K562 (cell line): ENCODE data around the gene STT3B. TPM values are rescaled to one million over a fixed set of nuclear protein-coding genes. Genes with fewer than 3 reads are reported as not detected.

ENCODE experiments used
- ATAC-seq: fragments of 200-7000 bp; cut with Tn5 transposase; 3 replicates; pipeline ENCODE4 v1.9.1; 2020; ENCODE audit warnings: moderate library complexity
- BruUV-seq: library from RNA; stranded (reverse); fragments of 400-500 nt; replicated peaks from 2 replicates; lab custom pipeline; 2021; lab: Mats Ljungman, UMichigan
- CTCF ChIA-PET: fragments of 300-600 bp; formaldehyde crosslinking; extraction: SDS; loops from one replicate; lab custom pipeline; 2021; ENCODE audit warnings: low intra/inter-chr PET ratio; lab: Yijun Ruan, JAX
- POLR2A ChIA-PET: fragments of 300-600, 350-650 bp; sonication (Branson Sonifier 250); formaldehyde crosslinking; extraction: SDS; loops from one replicate; lab custom pipeline; 2021; ENCODE audit warnings: antibody characterized with exemption, inconsistent platforms; lab: Yijun Ruan, JAX
- DNase-seq, 4 experiments: peaks; one replicate each; pipeline versions ENCODE4 v3.0.0 to v3.0.0-alpha.2; 2011 to 2018; ENCODE audit warnings: low spot score in 3 of 4, mixed read lengths in 3 of 4; ENCODE audit errors: extremely low read depth in 1 of 4
- FAIRE-seq: peaks from 2 replicates; lab custom pipeline; 2011; peaks lifted over from hg19 to GRCh38; lab: Jason Lieb, UNC
- H2AFZ ChIP-seq: 2 replicates; pipeline ENCODE4 v1.6.0; 2011; ENCODE audit warnings: low read depth, low read length, control low read depth, inconsistent platforms
- H3K27ac ChIP-seq: fragments of 200-600 bp; 3 replicates; pipeline ENCODE4 v1.8.0; 2011; ENCODE audit warnings: low read depth, mild to moderate bottlenecking, control low read depth, inconsistent platforms, low read length, moderate library complexity, mixed read lengths; ENCODE audit errors: extremely low read depth
- H3K27me3 ChIP-seq, 2 experiments: fragments of 300-600 bp in 1 of 2; 2 replicates in 1 of 2; 3 replicates in 1 of 2; pipeline versions ENCODE4 v1.6.0 to v1.8.0; 2011; ENCODE audit warnings: inconsistent platforms in 2 of 2, low read length in 2 of 2, mild to moderate bottlenecking in 1 of 2, mixed read lengths in 1 of 2, moderate library complexity in 1 of 2; ENCODE audit not compliant: control insufficient read depth in 2 of 2, insufficient read depth in 2 of 2
- H3K36me3 ChIP-seq: fragments of 300-600 bp; 3 replicates; pipeline ENCODE4 v1.8.0; 2011; ENCODE audit warnings: mild to moderate bottlenecking, low read length, inconsistent platforms; ENCODE audit not compliant: control insufficient read depth, insufficient read depth
- H3K4me1 ChIP-seq, 2 experiments: fragments of 200-600 bp in 1 of 2; replicated peaks in 1 of 2; 2 replicates in 1 of 2; 3 replicates in 1 of 2; pipeline versions ENCODE4 v1.5.1 to v1.8.0; 2011; ENCODE audit warnings: inconsistent platforms in 2 of 2, low read length in 2 of 2, mild to moderate bottlenecking in 1 of 2, mixed read lengths in 1 of 2, moderate library complexity in 1 of 2; ENCODE audit not compliant: control insufficient read depth in 2 of 2, insufficient read depth in 2 of 2
- H3K4me2 ChIP-seq: 2 replicates; pipeline ENCODE4 v1.6.1; 2011; ENCODE audit warnings: low read length, control low read depth, inconsistent platforms, mixed read lengths; ENCODE audit not compliant: insufficient read depth
- H3K4me3 ChIP-seq: fragments of 200-600 bp; sonication (generic), shearing (Covaris generic); 2 replicates; pipeline ENCODE4 v1.5.1; 2016; ENCODE audit warnings: control low read depth, inconsistent platforms
- H3K79me2 ChIP-seq: fragments of 200-600 bp; 3 replicates; pipeline ENCODE4 v1.8.0; 2011; ENCODE audit warnings: low read length, inconsistent platforms; ENCODE audit not compliant: control insufficient read depth, insufficient read depth
- H3K9ac ChIP-seq, 2 experiments: 2 replicates each; pipeline versions ENCODE4 v1.6.0 to v1.6.1; 2011; ENCODE audit warnings: low read depth in 2 of 2, low read length in 2 of 2, control low read depth in 1 of 2, inconsistent platforms in 1 of 2, mild to moderate bottlenecking in 1 of 2, mixed read lengths in 1 of 2; ENCODE audit not compliant: insufficient read depth in 1 of 2
- H3K9me1 ChIP-seq: one replicate; pipeline ENCODE4 v1.6.0; 2011; ENCODE audit warnings: inconsistent platforms, mild to moderate bottlenecking, low read length, moderate library complexity; ENCODE audit not compliant: control insufficient read depth, insufficient read depth
- H3K9me3 ChIP-seq: replicated peaks from 2 replicates; pipeline ENCODE4 v1.5.1; 2011; ENCODE audit warnings: low read depth, low read length, inconsistent platforms; ENCODE audit not compliant: control insufficient read depth, insufficient read depth
- H4K20me1 ChIP-seq: replicated peaks from 2 replicates; pipeline ENCODE4 v1.6.1; 2011; ENCODE audit warnings: low read length, inconsistent platforms, mixed read lengths; ENCODE audit not compliant: control insufficient read depth, insufficient read depth
- CBX5 ChIP-seq: IDR thresholded peaks from 2 replicates; pipeline ENCODE4 v1.6.1; 2014; ENCODE audit warnings: low read depth, borderline replicate concordance
- CGGBP1 ChIP-seq: fragments of 250-450 bp; sonication (Bioruptor Pico); IDR thresholded peaks from 2 replicates; pipeline ENCODE4 v1.9.0; 2021; ENCODE audit warnings: mild to moderate bottlenecking
- IFI16 ChIP-seq: fragments of 250-450 bp; sonication (Bioruptor Pico); IDR thresholded peaks from 2 replicates; pipeline ENCODE4 v2.1.2; 2022; ENCODE audit warnings: mild to moderate bottlenecking, inconsistent platforms
- NCOA4 ChIP-seq: fragments of 450-650 bp; IDR thresholded peaks from 2 replicates; pipeline ENCODE4 v1.6.1; 2018; ENCODE audit warnings: mild to moderate bottlenecking; ENCODE audit not compliant: partially characterized antibody
- POLR2H ChIP-seq: IDR thresholded peaks from 2 replicates; pipeline ENCODE4 v1.6.1; 2016; ENCODE audit warnings: missing genetic modification characterization, low read depth, mild to moderate bottlenecking, control low read depth, missing compliant biosample characterization, moderate library complexity
- SIX5 ChIP-seq, 2 experiments: IDR thresholded peaks; 2 replicates each; pipeline ENCODE4 v1.6.1; 2011; ENCODE audit warnings: low read length in 2 of 2, borderline replicate concordance in 1 of 2, low read depth in 1 of 2, mild to moderate bottlenecking in 1 of 2, moderate library complexity in 1 of 2; ENCODE audit not compliant: insufficient read depth in 1 of 2
- SUPT5H ChIP-seq: fragments of 450-650 bp; IDR thresholded peaks from 2 replicates; pipeline ENCODE4 v1.6.1; 2016
- ZFX ChIP-seq: sonication (generic); formaldehyde crosslinking; IDR thresholded peaks from 2 replicates; pipeline ENCODE4 v1.8.0; 2022; ENCODE audit warnings: mild to moderate bottlenecking, missing genetic modification reagents, moderate library complexity
- ZNF655 ChIP-seq: fragments of 250-450 bp; sonication (Bioruptor Pico); IDR thresholded peaks from 2 replicates; pipeline ENCODE4 v1.5.0; 2021
- WGBS: fragments of 100-300 bp; shearing (Covaris generic); methylation state at CpG from one replicate; pipeline ENCODE4 v1.1.6; 2016; ENCODE audit warnings: low coverage, mixed read lengths; ENCODE audit not compliant: insufficient coverage; ENCODE audit errors: missing lambda C conversion rate; 5-methylcytosine and 5-hydroxymethylcytosine counted together
- in situ Hi-C: fragments of 300-500 bp; cut with MboI; formaldehyde crosslinking; loops from 4 replicates; pipeline ENCODE4 v1.15.0; 2018; ENCODE audit warnings: inconsistent platforms, mixed read lengths
- intact Hi-C: fragments of 100-400 bp; cut with micrococcal nuclease; formaldehyde crosslinking; loops from 2 replicates; pipeline ENCODE4 v1.14.2; 2022
- polyA plus RNA-seq, 8 experiments: library from polyadenylated mRNA; depleted of rRNA in 4 of 8; stranded (reverse) in 5 of 8; unstranded in 3 of 8; fragments of >200 nt; fragmentation: Nextera tagmentation in 2 of 8; fragmentation: Illumina TruSeq in 1 of 8; extraction: Ambion mirVana in 2 of 8; extraction: Trizol in 1 of 8; gene quantifications; 2 replicates each; pipeline versions ENCODE4 v1.2.1 to v1.2.3, GENCODE V29; 2011 to 2014; ENCODE audit warnings: inconsistent platforms in 1 of 8, missing spikeins in 1 of 8
- total RNA-seq, 7 experiments: library from RNA; depleted of rRNA in 6 of 7; stranded (reverse); fragments of >200 nt in 6 of 7; fragmentation: Illumina TruSeq in 2 of 7; extraction: Trizol in 2 of 7; gene quantifications; 2 replicates each; pipeline versions ENCODE4 v1.2.1 to v1.2.3, GENCODE V29; 2011 to 2021; ENCODE audit warnings: low replicate concordance in 1 of 7

STT3B gene
- total and polyA plus RNA-seq, 9 of the 15 experiments (the other 6 are each of a cell fraction or from before 2014, with no cell fraction given), result 22.4 to 147 (median 100) TPM

- intact Hi-C loops, result no loop called here
- H3K4me1 ChIP-seq, result peaks cover 2 to 7% of the 10 kb centered on the region in 2 experiments; a peak in 2 of 5 replicates
- no peak overlapping the region for H2AFZ ChIP-seq
- POLR2A ChIA-PET, result interaction anchor here (0.8 to 1.6 kb wide), 2 partner anchors 37 to 66 kb away, joined by 3 to 8 read pairs; partner anchors contain the start of gene STT3B
- no peak for TF ChIP-seq NCOA4
- no peak for TF ChIP-seq ZFX (CRISPR knock-in tag)
- H3K4me3 ChIP-seq, result no peak overlapping the region
- no peak overlapping the region for H3K27ac ChIP-seq
- in situ Hi-C loops, result no loop called here
- peaks cover 96% of the 10 kb centered on the region for H3K79me2 ChIP-seq
- DNase-seq (no peak), ATAC-seq (no peak), FAIRE-seq (no peak)
- no peaks in the 10 kb centered on the region for H3K36me3 ChIP-seq
- H3K9me3 ChIP-seq, result no peaks in the 10 kb centered on the region
- peaks cover 45% of the 10 kb centered on the region; the same call in 1 of the 2 replicates for H4K20me1 ChIP-seq
- H3K9ac ChIP-seq, result no peak overlapping the region
- no peaks in the 10 kb centered on the region for H3K9me1 ChIP-seq
- H3K4me2 ChIP-seq, result no peak overlapping the region
- no peaks in the 10 kb centered on the region for H3K27me3 ChIP-seq
- 100% methylated on average over 1 of the region's 1 CpG for WGBS
- no TSS peak for BruUV-seq
- CTCF ChIA-PET, result no interaction called here
These were observed 35.9 kb downstream of the STT3B start for GRCh38 chr3:31568649-31569048.

GRCh38 chr3:31571325-31571724 lies 38.6 kb downstream of the STT3B start:
- no peak overlapping the region for H3K4me3 ChIP-seq
- H3K27ac ChIP-seq, result no peak overlapping the region
- no TSS peak for BruUV-seq
- peaks cover 96% of the 10 kb centered on the region for H3K79me2 ChIP-seq
- H3K9ac ChIP-seq, result no peak overlapping the region
- no peak for ATAC-seq
- 72% methylated on average over 1 of the region's 1 CpG for WGBS
- FAIRE-seq, result no peak
- CTCF ChIA-PET, result no interaction called here
- no peaks in the 10 kb centered on the region for H3K36me3 ChIP-seq
- H4K20me1 ChIP-seq, result peaks cover 30% of the 10 kb centered on the region; the same call in 1 of the 2 replicates
- peaks cover 2 to 3% of the 10 kb centered on the region in 2 experiments; a peak in 1 of 5 replicates for H3K4me1 ChIP-seq
- in situ Hi-C loops, result no loop called here
- no peak for DNase-seq
- POLR2A ChIA-PET, result no interaction called here
- intact Hi-C loops, result no loop called here
- no peak overlapping the region for H3K4me2 ChIP-seq
- no peak for TF ChIP-seq CBX5
- no peak for TF ChIP-seq POLR2H (tag)
- no peak for TF ChIP-seq SIX5 (IDR thresholded peaks at IDR 0.05; ENCODE audit: borderline replicate concordance in 1 of 2, insufficient read depth in 1 of 2, low read depth in 1 of 2, low read length in 2 of 2)
- TF ChIP-seq SUPT5H, result no peak
- no peak for TF ChIP-seq CGGBP1 (CRISPR knock-in tag)
- TF ChIP-seq ZNF655, result no peak
- TF ChIP-seq IFI16 (CRISPR knock-in tag), result no peak
- no peaks in the 10 kb centered on the region for H3K27me3 ChIP-seq
- H3K9me1 ChIP-seq, result no peaks in the 10 kb centered on the region
- H2AFZ ChIP-seq, result no peak overlapping the region
- no peaks in the 10 kb centered on the region for H3K9me3 ChIP-seq
